Umbilical cord (tissue), 2 donors: ENCODE results near the gene SAMSN1. TPM values are rescaled to one million over a fixed set of nuclear protein-coding genes. Genes with fewer than 3 reads are reported as not detected.
A peak's percentile ranks its signal among the peaks of the same experiment; 100 is the strongest.

Experiments
- DNase-seq: peaks from one replicate; pipeline ENCODE4 v3.0.0-alpha.2; 2015; ENCODE audit warnings: low spot score
- total RNA-seq: library from RNA; depleted of rRNA; stranded (reverse); fragments of >200 nt; gene quantifications from one replicate; pipeline ENCODE4 v1.2.3, GENCODE V29; 2014; ENCODE audit warnings: low replicate concordance; ENCODE audit not compliant: insufficient read depth

The SAMSN1 gene
- total RNA-seq, 1 donor from 2014 or later: 14.0 TPM

GRCh38 chr21:14486869-14487268, 59.2 kb downstream of the SAMSN1 start:
- DNase-seq: no peak

DNA sequence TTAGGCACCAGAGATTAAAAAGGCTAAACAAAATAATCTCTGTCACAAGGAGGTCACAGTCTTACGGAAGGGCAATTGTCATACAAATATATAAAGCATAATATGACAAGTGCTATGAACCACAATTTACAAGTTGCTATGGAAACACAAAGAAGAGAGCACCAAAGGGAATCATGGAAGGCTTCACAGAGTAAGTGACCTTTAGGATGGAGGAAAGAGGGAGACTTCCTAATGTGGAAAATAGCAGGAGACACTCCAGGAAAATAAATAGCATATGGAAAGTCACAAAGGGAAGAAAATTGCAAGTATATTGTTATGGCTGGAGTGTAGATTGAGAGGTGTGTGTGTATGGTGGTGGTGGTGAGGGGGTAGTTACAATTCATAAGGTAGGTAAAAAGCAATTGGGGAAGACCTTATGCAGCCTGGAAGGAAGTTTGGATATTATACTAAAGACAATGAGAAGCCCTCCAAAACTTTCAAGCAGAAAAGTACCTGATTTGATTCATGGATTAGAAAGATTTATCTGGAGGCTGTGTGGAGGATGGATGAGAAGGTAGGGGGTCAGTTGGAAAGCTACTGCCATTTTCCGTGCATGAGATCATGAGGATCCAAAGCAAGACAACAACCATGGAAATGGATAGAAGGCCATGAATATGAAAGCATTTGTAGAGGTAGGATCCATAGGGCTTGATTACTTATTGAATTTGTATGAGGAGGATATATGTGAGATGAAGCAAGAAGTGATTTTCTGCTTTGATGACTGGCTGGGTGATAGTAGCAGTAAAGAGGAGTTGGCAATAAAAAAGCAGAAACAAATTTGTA, 61.7 kb downstream of the SAMSN1 start:
- no peak for DNase-seq

DNA sequence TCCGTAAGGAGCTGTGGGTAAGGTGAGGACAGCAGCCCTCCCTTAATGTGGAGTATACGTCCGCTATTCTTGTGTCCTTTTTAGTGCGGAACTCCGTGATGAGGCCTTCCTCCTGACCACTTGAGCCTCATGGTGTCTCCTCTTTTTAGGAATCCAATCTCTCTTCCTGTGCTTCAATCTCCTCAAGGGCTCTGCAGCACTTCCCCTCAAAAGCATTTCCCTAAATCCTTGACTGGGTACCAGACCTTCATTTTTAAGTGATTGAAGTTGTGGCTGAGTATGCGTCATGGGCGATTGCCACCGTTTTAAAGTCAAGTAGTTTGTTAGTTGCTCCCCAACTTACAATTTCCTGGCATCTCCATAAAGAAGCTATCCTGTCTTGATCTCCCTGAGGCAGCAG, 62.8 kb downstream of the SAMSN1 start:
- no peak for DNase-seq

- DNase-seq: no peak
These were observed 64.0 kb downstream of the SAMSN1 start for GRCh38 chr21:14482165-14482564.

DNA sequence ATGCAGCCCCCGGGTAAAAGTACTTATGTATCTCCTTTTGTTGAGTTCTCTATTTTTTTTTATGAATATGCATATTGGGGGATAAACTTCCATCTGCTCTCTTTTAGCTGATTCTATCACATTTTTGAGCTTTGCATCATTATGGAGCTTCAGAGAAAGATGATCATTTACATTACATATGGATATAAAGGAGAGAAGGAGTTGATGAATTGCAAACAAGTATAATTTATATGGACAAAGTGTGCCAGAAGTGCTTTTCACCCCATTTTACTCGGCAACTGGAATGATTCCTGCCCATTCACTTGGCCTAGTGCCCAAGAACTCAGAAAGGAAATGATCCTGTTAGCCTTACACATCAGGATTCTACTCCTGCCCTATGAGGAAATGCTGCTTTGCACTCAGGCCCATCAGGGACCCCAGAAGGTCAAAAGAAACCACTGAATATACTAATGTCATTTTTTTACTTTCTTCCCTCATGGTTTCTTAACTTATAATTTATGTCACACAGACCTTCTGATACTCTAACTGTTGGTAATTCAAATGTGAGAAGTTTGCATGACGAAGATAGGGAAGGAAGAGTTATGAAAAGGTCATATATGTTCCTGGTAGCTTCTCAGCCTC, 65.6 kb downstream of the SAMSN1 start:
- DNase-seq: no peak

DNA sequence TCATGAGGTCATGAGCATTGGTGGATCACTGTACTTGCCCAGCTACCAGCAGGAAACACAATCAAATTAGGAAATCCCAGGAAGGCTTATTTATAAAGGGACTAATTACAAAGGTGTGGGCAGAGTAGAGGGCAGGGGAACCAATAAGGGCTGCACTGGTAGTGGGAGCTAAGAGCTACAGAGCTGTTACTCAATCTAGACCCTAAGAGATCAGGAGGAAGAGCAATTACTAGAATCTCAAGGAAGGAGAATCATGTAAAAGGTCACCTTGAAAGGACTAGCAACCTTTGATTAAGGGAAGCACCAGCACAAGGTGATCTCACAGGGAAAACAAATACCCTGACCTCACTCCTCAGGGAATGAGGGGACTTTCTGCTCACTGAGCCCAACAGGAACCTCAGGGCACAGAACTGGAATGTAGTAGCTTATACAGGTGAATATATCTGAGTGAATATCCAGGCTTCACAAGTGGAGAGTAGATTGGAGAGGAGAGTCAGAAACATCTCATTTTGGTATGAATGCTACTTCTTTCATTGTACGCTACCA, 66.8 kb downstream of the SAMSN1 start:
- no peak for DNase-seq

DNA sequence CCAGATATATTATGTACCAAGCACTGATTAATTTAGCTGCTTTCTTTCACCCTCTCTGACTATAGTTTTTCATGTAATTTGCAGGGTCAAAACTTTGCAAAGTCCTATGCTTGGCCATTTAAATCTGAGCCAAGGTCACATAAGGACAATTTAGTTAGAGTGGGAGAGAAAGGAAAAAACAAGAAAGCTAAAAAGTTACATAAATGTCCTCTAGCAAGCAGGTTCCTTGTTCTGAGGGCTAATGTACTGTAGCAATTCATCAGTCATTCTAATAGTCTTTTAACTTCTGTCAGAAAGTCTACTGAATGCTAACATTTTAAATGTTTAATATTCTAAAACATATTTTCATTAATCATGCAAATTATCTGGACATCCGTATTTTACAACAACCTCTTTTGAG, 68.3 kb downstream of the SAMSN1 start:
- DNase-seq: no peak

GRCh38 chr21:14477133-14477532, 69.0 kb downstream of the SAMSN1 start:
- no peak for DNase-seq

GRCh38 chr21:14474995-14475394, 71.1 kb downstream of the SAMSN1 start:
- DNase-seq: no peak

GRCh38 chr21:14469641-14470040, 76.5 kb downstream of the SAMSN1 start:
- no peak for DNase-seq

- DNase-seq: no peak
These were observed 79.4 kb downstream of the SAMSN1 start for GRCh38 chr21:14466715-14467114.

GRCh38 chr21:14457762-14458161, 88.4 kb downstream of the SAMSN1 start:
- DNase-seq: no peak

GRCh38 chr21:14456911-14457310, 89.2 kb downstream of the SAMSN1 start:
- DNase-seq: no peak

DNA sequence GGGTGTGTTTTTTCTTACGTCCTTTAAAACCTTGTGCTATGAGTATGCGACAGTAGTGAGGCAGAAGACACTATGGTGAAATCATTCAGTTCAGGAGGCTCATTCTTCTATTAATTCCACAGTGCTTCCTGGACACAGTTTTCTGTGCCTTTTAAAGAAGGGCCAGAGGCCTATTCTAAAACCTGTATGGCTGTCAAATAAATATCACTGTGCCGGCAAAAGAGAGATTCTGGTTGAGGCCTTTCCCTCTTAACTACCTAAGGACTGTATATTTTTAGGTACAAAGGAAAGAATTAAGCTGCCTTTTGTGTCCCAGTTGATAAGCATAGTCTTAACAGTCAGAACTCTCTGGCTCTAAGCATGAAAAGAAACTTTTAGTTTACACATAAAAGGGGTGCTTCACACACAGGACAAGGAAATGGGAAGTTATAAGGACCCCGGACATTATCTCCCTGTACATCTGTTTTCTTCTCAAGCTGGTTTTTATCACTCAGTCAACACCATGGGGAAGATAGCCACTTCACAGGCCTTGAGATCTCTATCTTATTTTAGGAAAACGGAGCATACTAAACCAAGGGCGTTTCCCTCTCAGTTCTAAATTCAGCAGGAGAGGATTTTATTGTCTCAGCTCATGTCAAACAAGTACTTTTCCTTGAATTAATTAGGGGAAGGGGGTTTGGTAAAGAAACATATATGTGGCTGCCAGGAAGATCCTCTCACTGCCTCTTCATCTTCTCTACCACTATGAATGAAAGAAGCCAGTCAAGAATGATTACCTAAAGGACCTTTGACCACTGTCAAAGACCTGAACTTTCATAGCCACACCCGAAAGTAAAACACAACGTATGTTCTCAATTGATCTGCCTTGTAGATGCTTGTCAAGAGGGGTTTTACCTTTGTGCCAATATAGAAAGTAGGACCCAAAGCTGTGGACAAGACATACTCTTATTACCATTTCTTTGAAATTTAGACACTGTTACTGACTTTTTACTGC, 91.8 kb downstream of the SAMSN1 start:
- DNase-seq: no peak

GRCh38 chr21:14453339-14454015, 92.6 kb downstream of the SAMSN1 start:
- no peak for DNase-seq

- DNase-seq: no peak
These were observed 93.3 kb downstream of the SAMSN1 start for GRCh38 chr21:14452727-14453241.

GRCh38 chr21:14452031-14452726, 93.9 kb downstream of the SAMSN1 start:
- DNase-seq: peak; percentile 9

DNA sequence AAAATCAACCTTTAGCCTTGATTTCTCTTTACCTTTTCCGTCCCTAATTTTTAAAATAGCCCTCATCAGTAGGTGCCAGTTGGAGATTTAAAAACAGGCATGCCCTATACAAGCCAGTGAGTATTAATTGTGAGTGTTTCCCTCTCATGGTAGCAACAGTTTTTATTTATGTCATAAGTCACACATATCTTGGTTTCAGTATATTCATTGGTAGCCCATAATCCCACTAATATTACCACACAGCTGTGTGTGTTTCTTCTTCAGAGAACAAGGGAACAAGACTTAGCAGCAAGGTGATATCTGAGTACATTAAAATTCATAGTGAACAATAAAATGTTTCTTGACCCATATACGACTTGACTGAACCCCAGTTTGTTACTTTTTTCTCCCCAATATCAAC, 94.6 kb downstream of the SAMSN1 start:
- no peak for DNase-seq

DNA sequence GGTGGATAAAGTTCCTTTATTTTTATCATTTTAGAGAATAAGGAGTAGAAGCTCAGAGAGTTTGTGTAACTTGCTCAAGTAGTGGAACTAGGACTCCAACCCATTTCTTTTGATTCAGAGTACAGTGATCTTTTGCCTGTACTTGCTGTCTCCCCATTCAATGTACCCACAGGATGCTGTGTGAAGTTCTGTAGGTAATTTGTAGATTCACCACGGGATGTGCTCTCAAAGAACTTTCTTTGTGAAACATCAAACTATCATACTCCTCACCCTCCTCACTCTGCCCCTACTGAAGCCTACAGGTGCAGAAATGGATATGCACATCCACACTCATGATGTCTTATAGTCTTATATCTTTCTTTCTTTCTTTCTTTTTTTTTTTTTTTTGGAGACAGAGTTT, 97.3 kb downstream of the SAMSN1 start:
- DNase-seq: no peak

DNA sequence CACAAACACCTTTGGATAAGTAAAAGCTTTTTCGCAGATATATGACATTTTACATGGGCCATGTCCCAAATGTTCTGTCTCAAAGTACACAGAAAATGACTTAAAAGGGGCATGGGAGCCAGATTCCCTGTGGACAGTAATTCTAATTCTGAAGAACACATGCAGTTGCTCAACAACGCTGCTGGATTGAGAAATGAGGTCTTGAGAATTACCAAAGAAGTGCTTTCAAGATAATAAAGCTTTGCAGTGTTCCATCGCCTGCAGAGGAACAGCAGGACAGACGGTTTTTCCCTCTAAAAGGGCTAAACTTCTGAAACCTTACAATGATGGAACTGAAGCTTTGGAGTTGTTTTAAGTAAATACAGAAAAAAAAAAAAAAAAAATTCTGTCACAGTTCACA, 107.9 kb downstream of the SAMSN1 start:
- DNase-seq: peak; percentile 64
